Measurements from ENCODE around the gene BTNL2. TPM values are rescaled to one million over a fixed set of nuclear protein-coding genes. Genes with fewer than 3 reads are reported as not detected.

BTNL2 gene
- total and polyA plus RNA-seq, 2 of the 13 experiments (the other 11 are each of a cell fraction or from before 2014, with no cell fraction given) = not detected

- no peak for TF ChIP-seq CREB3 (CRISPR knock-in tag; IDR thresholded peaks at IDR 0.05)
- no peak for TF ChIP-seq KDM3A (CRISPR knock-in tag; IDR thresholded peaks at IDR 0.05; ENCODE audit: low read depth)
- TF ChIP-seq MLXIP (CRISPR knock-in tag; IDR thresholded peaks at IDR 0.05; ENCODE audit: borderline replicate concordance) = no peak
- no peak for TF ChIP-seq ZMYM3 (CRISPR knock-in tag; IDR thresholded peaks at IDR 0.05)
- no peak for TF ChIP-seq NFIC (IDR thresholded peaks at IDR 0.05; ENCODE audit: low read length)
- no peak for TF ChIP-seq AKNA (CRISPR knock-in tag; IDR thresholded peaks at IDR 0.05; ENCODE audit: borderline replicate concordance)
- no peak for TF ChIP-seq ZNF83 (CRISPR knock-in tag; IDR thresholded peaks at IDR 0.05; ENCODE audit: borderline replicate concordance)
- TF ChIP-seq PLSCR1 (CRISPR knock-in tag; IDR thresholded peaks at IDR 0.05; ENCODE audit: borderline replicate concordance) = no peak
- TF ChIP-seq SP5 (CRISPR knock-in tag; IDR thresholded peaks at IDR 0.05; ENCODE audit: borderline replicate concordance, low read depth) = no peak
Observed at GRCh38 chr6:32424589-32425300, 17.8 kb upstream of the BTNL2 start (continued).
